ENCODE results near the gene UROC1.

Gene UROC1

DNA sequence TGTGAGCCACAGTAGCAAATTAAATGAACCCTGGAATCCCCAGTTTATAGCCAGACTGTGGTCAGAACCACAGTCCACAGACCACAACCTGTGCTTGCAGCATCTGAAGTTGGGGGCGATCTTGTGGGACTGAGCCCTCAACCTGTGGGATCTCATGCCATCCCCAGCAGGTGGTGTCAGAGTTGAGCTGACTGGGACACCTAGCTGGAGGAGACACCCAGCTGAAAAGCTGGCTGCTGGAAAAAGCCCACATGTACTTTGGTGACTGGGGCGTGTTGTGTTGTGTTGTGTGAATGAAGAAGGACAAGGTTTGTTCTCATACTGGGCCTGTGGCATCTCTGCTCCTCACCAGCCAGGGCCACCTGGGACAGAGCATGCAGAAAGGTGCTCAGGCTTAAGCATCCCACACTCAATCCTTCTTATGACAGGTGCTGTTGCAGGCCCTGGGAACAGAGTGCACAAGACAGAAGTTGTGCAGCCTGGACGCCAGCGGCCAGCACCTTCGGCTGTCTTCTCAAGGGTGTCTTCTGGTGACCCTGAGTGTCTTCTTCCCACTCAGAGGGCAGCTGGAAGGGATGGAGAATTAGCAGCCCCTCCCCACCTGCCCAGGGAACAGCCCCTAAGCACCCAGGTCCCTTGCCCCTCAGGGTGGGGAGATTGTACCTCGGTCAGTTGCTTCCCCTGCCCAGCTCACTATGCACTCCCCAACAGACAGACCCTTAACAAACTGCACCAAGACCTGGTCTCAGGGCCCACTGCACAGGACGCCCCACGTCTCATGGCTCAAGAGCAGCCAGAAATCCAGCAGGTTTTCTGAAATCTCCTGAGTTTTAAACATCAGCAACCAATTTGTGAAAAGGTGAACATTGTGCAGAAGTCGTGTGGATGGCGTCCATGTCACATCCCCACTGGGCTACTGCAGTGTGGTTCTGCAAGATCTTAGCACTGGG, 2.2 kb upstream of the UROC1 start:
- TF ChIP-seq, protein P1, sequence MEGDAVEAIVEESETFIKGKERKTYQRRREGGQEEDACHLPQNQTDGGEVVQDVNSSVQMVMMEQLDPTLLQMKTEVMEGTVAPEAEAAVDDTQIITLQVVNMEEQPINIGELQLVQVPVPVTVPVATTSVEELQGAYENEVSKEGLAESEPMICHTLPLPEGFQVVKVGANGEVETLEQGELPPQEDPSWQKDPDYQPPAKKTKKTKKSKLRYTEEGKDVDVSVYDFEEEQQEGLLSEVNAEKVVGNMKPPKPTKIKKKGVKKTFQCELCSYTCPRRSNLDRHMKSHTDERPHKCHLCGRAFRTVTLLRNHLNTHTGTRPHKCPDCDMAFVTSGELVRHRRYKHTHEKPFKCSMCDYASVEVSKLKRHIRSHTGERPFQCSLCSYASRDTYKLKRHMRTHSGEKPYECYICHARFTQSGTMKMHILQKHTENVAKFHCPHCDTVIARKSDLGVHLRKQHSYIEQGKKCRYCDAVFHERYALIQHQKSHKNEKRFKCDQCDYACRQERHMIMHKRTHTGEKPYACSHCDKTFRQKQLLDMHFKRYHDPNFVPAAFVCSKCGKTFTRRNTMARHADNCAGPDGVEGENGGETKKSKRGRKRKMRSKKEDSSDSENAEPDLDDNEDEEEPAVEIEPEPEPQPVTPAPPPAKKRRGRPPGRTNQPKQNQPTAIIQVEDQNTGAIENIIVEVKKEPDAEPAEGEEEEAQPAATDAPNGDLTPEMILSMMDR (IDR thresholded peaks at IDR 0.05; ENCODE audit: low read length, missing control alignments): no peak
- DNase-seq (ENCODE audit: low read depth): no peak
- H3K4me3 ChIP-seq (replicated peaks; ENCODE audit: low read depth, low read length): no peak overlapping the region

DNA sequence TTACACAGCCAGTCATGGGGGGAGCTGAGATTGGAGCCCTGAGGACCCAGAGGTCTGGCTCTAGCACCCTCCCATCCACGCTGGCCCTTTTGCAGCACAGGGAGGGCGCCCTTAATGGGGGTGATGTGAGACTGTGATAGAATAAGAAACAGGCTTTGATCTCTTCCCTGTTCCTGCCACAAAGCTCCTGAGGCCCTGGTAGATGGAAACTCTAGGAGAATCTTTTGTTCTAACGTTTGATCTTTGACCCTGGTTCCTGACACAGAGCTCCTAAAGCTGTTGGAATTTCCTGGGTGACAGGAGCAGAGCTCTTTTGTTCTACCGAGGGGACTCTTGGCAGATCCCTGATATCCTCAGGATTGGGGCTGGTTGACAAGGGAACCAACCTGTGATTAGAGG, 1.2 kb upstream of the UROC1 start:
- DNase-seq (ENCODE audit: low read depth): no peak
- TF ChIP-seq, protein P1 (IDR thresholded peaks at IDR 0.05; ENCODE audit: low read length, missing control alignments): no peak
- H3K4me3 ChIP-seq (replicated peaks; ENCODE audit: low read depth, low read length): no peak overlapping the region

DNA sequence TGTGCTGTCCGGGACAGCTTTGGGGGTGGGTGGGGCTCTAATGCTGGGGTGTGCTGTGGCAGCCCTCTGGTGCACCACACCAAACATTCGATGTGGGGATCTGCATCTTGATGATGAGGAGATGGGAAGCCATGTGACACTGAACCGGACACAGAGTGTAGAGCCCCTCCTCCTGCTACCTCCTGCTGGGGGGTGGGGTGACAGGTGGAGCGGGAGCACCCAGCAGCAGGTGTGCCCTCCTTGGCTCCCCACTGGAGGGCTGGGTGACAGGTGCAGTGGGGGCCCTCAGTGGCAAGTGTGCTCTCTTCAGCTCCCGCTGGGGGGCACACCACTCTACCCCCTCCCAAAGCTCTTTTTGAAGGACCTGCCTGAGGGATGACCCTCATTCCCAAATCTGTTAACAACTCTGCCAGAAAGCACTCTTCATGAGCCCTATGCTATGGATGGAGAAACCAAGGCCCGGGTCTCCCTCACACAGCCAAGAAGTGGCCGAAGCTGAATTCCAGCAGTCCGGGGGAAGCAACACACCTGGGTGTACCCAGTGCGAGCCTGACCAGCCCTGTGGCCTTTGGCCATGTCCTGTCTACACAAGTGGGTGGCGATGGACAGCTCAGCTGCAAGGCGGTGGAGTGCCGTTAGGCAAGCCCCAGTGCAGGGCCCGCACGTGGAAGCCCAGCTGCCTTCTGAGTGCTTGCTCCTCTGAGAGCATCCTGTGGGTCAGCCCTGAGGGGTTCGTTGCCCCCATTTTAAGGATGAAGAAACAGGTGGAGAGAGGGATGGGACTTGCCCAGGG, 609 bp upstream of the UROC1 start:
- TF ChIP-seq, protein P1 (IDR thresholded peaks at IDR 0.05; ENCODE audit: low read length, missing control alignments): no peak
- H3K4me3 ChIP-seq (replicated peaks; ENCODE audit: low read depth, low read length): no peak overlapping the region
- no peak for DNase-seq (ENCODE audit: low read depth)

DNA sequence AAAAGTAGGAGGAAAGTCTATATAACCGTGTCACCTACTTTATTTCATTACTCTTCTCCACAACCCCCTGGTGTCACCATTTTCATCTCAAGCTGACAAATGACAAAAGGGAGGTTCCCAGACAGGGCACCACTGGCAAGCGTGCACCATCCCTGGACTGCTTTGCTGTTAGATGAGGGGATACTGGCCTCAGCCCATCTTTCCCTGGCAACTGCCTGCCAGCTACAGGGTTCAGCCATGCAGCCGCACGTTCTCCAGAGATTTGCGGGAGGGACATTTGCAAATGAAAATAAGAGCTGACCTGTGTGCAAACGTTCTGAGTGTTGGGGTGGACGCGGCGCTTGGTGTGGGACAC, 660 bp downstream of the UROC1 start:
- no peak for DNase-seq (ENCODE audit: low read depth)
- TF ChIP-seq, protein P1 (IDR thresholded peaks at IDR 0.05; ENCODE audit: low read length, missing control alignments): no peak
- no peak overlapping the region for H3K4me3 ChIP-seq (replicated peaks; ENCODE audit: low read depth, low read length)

DNA sequence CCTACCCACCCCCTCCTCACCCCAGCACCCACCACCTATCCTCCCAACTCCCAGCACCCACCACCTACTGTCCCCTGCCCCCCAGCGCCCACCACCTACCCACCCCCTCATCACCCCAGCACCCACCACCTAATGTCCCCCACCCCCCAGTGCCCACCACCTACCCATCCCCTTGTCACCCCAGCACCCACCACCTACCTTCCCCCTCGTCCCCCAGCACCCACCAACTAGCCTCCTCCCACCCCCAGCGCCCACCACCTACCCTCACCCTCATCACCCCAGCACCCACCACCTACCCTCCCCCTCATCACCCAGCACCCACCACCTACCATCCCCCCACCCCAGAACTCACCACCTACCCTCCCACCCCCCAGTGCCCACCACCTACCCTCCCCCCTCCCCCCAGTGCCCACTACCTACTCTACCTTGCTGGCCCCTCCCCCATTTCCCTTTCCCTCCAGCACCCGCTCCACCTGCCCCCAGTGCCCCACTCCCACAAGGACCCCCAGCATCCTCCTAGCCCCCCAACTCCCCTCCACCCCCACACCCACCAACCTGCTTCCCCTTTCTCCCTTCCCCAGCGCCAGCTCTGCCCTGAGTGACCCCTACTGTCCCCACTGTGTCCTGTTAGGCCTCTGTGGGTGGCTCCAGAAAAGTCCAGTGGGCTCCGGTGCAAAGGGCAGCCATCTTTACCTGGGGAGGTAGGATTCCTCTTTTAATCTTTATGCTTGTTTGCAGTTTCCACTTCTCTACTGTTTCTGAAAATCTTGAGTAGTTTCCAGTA, 1.2 kb downstream of the UROC1 start:
- DNase-seq (ENCODE audit: low read depth): no peak
- TF ChIP-seq, protein P1 (IDR thresholded peaks at IDR 0.05; ENCODE audit: low read length, missing control alignments): no peak
- H3K4me3 ChIP-seq (replicated peaks; ENCODE audit: low read depth, low read length): no peak overlapping the region

DNA sequence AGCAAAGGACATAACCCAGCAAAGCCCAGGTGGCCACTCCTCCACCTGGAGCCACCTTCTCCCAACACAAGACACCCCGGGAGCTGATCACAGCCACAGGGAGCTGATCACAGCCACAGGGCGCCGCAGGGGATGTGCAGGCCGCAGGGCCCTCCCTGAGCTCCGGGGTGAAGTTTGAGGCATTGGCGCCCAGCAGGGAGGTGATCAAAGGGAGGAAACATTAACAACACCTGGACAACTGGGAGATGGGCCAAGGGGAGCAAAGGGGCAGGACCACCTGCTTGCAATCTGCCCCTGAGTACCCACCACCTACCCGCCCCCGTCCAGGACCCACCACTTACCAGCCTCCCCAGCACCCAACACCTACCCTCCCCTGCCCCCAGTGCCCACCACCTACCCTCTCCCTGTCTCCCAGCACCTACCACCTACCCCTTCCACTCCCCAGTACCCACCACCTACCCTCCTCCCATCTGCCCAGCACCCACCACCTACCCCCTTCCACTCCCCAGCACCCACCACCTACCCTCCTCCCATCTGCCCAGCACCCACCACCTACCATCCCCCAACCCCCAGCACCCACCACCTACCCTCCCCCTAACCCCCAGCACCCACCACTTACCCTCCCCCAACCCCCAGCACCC, 2.4 kb downstream of the UROC1 start:
- H3K4me3 ChIP-seq (replicated peaks; ENCODE audit: low read depth, low read length): no peak overlapping the region
- no peak for DNase-seq (ENCODE audit: low read depth)
- TF ChIP-seq, protein P1 (IDR thresholded peaks at IDR 0.05; ENCODE audit: low read length, missing control alignments): no peak

All from fibroblast of pulmonary artery (primary cell).